Lower lobe of right lung (tissue), 2 donors: Measurements from ENCODE around the gene TDRD12. TPM values are rescaled to one million over a fixed set of nuclear protein-coding genes. Genes with fewer than 3 reads are reported as not detected.

Experiments
- ATAC-seq, 2 donors: fragments of 200-7000 bp; cut with Tn5 transposase; one replicate each; pipeline ENCODE4 v1.9.1; 2020 to 2022; ENCODE audit warnings: mild to moderate bottlenecking in 2 of 2, moderate library complexity in 2 of 2
- DNase-seq: peaks from one replicate; pipeline ENCODE4 v3.0.0-alpha.2; 2020
- H3K27ac ChIP-seq: fragments of 200-600 bp; one replicate; pipeline ENCODE4 v1.8.0; 2022
- H3K27me3 ChIP-seq: fragments of 200-600 bp; one replicate; pipeline ENCODE4 v1.8.0; 2022; ENCODE audit warnings: low read depth
- H3K36me3 ChIP-seq: fragments of 200-600 bp; one replicate; pipeline ENCODE4 v1.8.0; 2022; ENCODE audit warnings: mild to moderate bottlenecking
- H3K4me1 ChIP-seq: fragments of 200-600 bp; one replicate; pipeline ENCODE4 v1.8.0; 2022
- H3K4me3 ChIP-seq: fragments of 200-600 bp; one replicate; pipeline ENCODE4 v1.8.0; 2022; ENCODE audit warnings: mild to moderate bottlenecking
- H3K9me3 ChIP-seq: fragments of 200-600 bp; one replicate; pipeline ENCODE4 v1.8.0; 2022
- intact Hi-C: fragments of 100-400 bp; cut with DNase I; formaldehyde crosslinking; loops from one replicate; pipeline ENCODE4 v1.11.0; 2022
- total RNA-seq: library from RNA; stranded (reverse); fragmentation: NEBNext Ultra II Directional; extraction: Animal tissue kit (Norgen Biotek cat#: 25700); gene quantifications from one replicate; pipeline ENCODE4 v1.2.1, GENCODE V29; 2021
- TF ChIP-seq, protein P1 (sequence below): fragments of 200-600 bp; IDR thresholded peaks from one replicate; pipeline ENCODE4 v1.8.0; 2022; ENCODE audit warnings: antibody characterized with exemption, mild to moderate bottlenecking
- donor health status: DM: no; HTN: yes; CAD: no; lungs with severe emphysema.

Gene TDRD12
- total RNA-seq, 1 donor from 2014 or later, result not detected

DNA sequence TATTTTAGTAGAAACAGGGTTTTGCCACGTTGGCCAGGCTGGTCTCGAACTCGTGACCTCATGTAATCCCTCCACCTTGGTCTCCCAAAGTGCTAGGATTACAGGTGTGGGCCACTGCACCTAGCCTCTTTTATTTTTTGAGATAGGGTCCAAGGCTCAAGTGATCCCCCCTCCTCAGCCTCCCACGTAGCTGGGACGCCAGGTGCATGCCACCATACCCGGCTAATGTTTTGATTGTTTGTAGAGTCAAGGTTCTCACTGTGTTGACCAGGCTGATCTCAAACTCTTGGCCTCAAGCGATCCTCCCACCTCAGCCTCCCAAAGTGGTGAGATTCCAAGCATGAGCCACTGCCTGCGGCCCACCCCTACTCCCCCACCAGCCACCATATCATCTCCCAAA, 143.7 kb downstream of the TDRD12 start:
- no peaks in the 10 kb centered on the region for H3K27me3 ChIP-seq
- H3K4me1 ChIP-seq, result no peaks in the 10 kb centered on the region
- H3K27ac ChIP-seq, result no peak overlapping the region
- DNase-seq, result no peak
- H3K9me3 ChIP-seq, result no peaks in the 10 kb centered on the region
- ATAC-seq, result no peak
- no peak overlapping the region for H3K4me3 ChIP-seq
- intact Hi-C loops, result no loop called here
- no peaks in the 10 kb centered on the region for H3K36me3 ChIP-seq
- TF ChIP-seq, protein P1, sequence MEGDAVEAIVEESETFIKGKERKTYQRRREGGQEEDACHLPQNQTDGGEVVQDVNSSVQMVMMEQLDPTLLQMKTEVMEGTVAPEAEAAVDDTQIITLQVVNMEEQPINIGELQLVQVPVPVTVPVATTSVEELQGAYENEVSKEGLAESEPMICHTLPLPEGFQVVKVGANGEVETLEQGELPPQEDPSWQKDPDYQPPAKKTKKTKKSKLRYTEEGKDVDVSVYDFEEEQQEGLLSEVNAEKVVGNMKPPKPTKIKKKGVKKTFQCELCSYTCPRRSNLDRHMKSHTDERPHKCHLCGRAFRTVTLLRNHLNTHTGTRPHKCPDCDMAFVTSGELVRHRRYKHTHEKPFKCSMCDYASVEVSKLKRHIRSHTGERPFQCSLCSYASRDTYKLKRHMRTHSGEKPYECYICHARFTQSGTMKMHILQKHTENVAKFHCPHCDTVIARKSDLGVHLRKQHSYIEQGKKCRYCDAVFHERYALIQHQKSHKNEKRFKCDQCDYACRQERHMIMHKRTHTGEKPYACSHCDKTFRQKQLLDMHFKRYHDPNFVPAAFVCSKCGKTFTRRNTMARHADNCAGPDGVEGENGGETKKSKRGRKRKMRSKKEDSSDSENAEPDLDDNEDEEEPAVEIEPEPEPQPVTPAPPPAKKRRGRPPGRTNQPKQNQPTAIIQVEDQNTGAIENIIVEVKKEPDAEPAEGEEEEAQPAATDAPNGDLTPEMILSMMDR, result no peak

DNA sequence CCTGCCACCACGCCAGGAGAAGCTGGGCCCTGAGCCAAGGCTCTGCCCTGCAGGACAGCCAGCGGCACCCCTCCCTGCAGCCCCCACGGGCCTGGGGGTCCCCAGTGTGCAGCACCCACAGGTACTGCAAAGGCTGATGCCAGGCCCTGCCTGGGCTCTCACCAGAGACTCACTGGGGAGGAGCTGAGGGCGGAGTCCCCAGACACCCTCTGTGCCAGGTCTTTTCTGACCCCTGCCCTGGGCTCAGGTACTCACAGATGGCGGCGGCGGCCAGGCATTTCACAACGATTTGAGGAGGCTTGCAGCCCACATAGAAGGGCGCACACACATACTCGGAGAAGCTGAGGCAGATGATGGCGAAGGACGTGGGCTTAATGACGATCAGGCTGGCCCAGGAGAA, 144.3 kb downstream of the TDRD12 start:
- Histone ChIP-seq H3K4me1 (no peaks in the 10 kb centered on the region), H3K9me3 (no peaks in the 10 kb centered on the region), H3K36me3 (no peaks in the 10 kb centered on the region), H3K27me3 (no peaks in the 10 kb centered on the region), H3K27ac (no peak overlapping the region), H3K4me3 (no peak overlapping the region)
- intact Hi-C loops, result no loop called here
- ATAC-seq, result no peak
- DNase-seq, result no peak
- TF ChIP-seq, protein P1, result no peak

DNA sequence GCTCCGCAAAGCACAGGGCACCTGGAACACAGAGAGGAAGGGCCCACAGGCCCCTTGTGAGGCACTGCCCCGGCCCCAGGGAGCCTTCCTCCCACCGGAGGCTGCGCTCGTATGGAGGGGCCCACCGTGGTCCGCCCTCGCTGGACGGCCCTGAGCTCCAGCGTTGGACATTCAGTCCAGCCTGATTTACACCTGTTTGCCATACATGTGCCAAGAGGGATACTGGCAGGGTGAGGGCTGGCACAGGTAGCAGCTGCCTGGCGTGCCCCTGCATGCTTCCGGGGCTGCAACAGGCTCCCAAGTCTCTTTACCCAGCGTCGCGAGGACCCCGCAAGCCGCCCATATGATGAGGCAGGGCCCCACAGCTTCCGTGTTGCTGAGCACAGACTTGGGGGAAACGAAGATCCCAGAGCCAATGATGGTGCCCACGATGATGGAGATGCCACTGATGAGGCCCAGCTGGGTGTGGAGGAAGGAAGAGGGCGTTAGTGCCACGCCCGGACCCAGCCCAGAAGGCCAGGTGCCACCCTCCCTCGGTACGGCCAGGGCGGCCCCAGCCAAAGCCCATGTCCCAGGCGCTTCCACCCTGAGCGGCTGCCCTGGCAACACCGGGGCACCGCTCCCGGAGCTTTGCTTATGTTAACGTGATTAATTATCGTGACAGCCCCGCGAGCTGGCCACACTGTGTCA, 144.9 kb downstream of the TDRD12 start:
- intact Hi-C loops, result no loop called here
- H3K36me3 ChIP-seq, result no peaks in the 10 kb centered on the region
- DNase-seq, result no peak
- TF ChIP-seq, protein P1, result no peak
- H3K4me1 ChIP-seq, result no peaks in the 10 kb centered on the region
- no peak overlapping the region for H3K4me3 ChIP-seq
- H3K27ac ChIP-seq, result no peak overlapping the region
- H3K9me3 ChIP-seq, result no peaks in the 10 kb centered on the region
- no peak for ATAC-seq
- no peaks in the 10 kb centered on the region for H3K27me3 ChIP-seq

- H3K4me3 ChIP-seq, result no peak overlapping the region
- H3K9me3 ChIP-seq, result no peaks in the 10 kb centered on the region
- TF ChIP-seq, protein P1, result no peak
- DNase-seq, result no peak
- intact Hi-C loops, result no loop called here
- no peak for ATAC-seq
- no peaks in the 10 kb centered on the region for H3K27me3 ChIP-seq
- no peaks in the 10 kb centered on the region for H3K36me3 ChIP-seq
- no peak overlapping the region for H3K27ac ChIP-seq
- no peaks in the 10 kb centered on the region for H3K4me1 ChIP-seq
Observed at GRCh38 chr19:32865326-32865725, 145.8 kb downstream of the TDRD12 start.

DNA sequence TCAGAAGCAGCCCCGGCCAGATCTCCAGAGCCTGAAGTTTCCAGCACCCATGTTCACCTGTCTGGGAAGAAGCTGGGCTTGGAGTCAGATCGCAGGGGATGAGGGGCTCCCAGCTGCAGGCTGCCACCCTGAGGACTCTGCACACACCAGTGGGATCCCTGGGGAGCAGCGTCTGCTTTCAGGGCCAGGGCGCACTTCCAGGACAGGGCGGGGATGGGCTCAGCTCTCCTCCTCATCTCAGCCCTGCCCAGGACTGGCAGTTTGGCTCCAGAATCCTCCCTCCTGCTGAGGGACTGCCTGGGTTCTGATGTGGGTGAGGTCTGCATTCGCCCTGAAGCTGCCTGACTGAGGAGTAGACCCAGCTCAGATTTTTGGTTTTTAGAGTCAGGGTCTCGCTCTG, 146.5 kb downstream of the TDRD12 start:
- intact Hi-C loops, result no loop called here
- ATAC-seq, result no peak
- no peak overlapping the region for H3K27ac ChIP-seq
- no peak for DNase-seq
- H3K4me3 ChIP-seq, result no peak overlapping the region
- TF ChIP-seq, protein P1, result no peak
- H3K9me3 ChIP-seq, result no peaks in the 10 kb centered on the region
- no peaks in the 10 kb centered on the region for H3K27me3 ChIP-seq
- no peaks in the 10 kb centered on the region for H3K4me1 ChIP-seq
- H3K36me3 ChIP-seq, result no peaks in the 10 kb centered on the region
